ENCODE data around the gene ANO4. TPM values are rescaled to one million over a fixed set of nuclear protein-coding genes. Genes with fewer than 3 reads are reported as not detected.

ANO4 gene
- total and polyA plus RNA-seq, 2 of the 8 experiments (the other 6 are each of a cell fraction or from before 2014, with no cell fraction given), result 1.1 to 3.4 TPM

GRCh38 chr12:100752841-100753240, 41.7 kb upstream of the ANO4 start (continued):
- TF ChIP-seq CTBP2 (IDR thresholded peaks at IDR 0.05; ENCODE audit: borderline replicate concordance, insufficient read depth, insufficient read length, low read length) (no peak), SAP30 (IDR thresholded peaks at IDR 0.05; ENCODE audit: insufficient read depth, insufficient replicate concordance, low read length) (no peak), RAD21 (IDR thresholded peaks at IDR 0.05 in 1 of 2, conservative IDR thresholded peaks at IDR 0.05 in 1 of 2; ENCODE audit: low read depth in 2 of 2, low read length in 2 of 2) (no peak), POLR2A (IDR thresholded peaks at IDR 0.05; ENCODE audit: control extremely low read depth in 1 of 2, low read depth in 2 of 2, low read length in 2 of 2) (no peak), SRF (IDR thresholded peaks at IDR 0.05; ENCODE audit: low read depth, low read length) (no peak)
